Panc1 (cell line): ENCODE results near the gene TPST2. TPM values are rescaled to one million over a fixed set of nuclear protein-coding genes. Genes with fewer than 3 reads are reported as not detected.

Experiments used
- ATAC-seq: fragments of 200-7000 bp; cut with Tn5 transposase; 2 replicates; pipeline ENCODE4 v1.9.1; 2020; ENCODE audit warnings: mild to moderate bottlenecking, moderate library complexity
- BruUV-seq: library from RNA; stranded (reverse); fragments of 400-500 nt; replicated peaks from 2 replicates; lab custom pipeline; 2021; lab: Mats Ljungman, UMichigan
- CTCF ChIA-PET: fragments of 300-600 bp; sonication (Branson Sonifier 250); formaldehyde crosslinking; loops from one replicate; lab custom pipeline; 2022; ENCODE audit warnings: antibody characterized with exemption; lab: Charles Lee
- POLR2A ChIA-PET: fragments of 300-600 bp; sonication (Branson Sonifier 250); formaldehyde crosslinking; loops from one replicate; lab custom pipeline; 2022; ENCODE audit warnings: antibody characterized with exemption; lab: Charles Lee
- DNase-seq: peaks from one replicate; pipeline ENCODE4 v3.0.0-alpha.2; 2010; ENCODE audit warnings: low read depth, low spot score
- H3K27ac ChIP-seq: 2 replicates; pipeline ENCODE4 v1.5.1; 2011; ENCODE audit warnings: mild to moderate bottlenecking, low read length, inconsistent platforms
- H3K27me3 ChIP-seq: fragments of 200-500 bp; sonication (Bioruptor generic); 2 replicates; pipeline ENCODE4 v1.6.0; 2014; ENCODE audit warnings: low read length, inconsistent platforms; ENCODE audit not compliant: control insufficient read depth, insufficient read depth
- H3K36me3 ChIP-seq: fragments of 200-500 bp; sonication (Bioruptor generic); 2 replicates; pipeline ENCODE4 v1.5.1; 2014; ENCODE audit warnings: inconsistent platforms, mild to moderate bottlenecking, low read length, moderate library complexity; ENCODE audit not compliant: control insufficient read depth, insufficient read depth
- H3K4me1 ChIP-seq: 2 replicates; pipeline ENCODE4 v1.5.1; 2011; ENCODE audit warnings: inconsistent platforms, mild to moderate bottlenecking, low read length, moderate library complexity; ENCODE audit not compliant: control insufficient read depth, insufficient read depth
- H3K4me3 ChIP-seq, 2 experiments: 2 replicates each; pipeline ENCODE4 v1.5.1; 2011 to 2012; ENCODE audit warnings: low read depth in 2 of 2, low read length in 2 of 2, mild to moderate bottlenecking in 2 of 2, inconsistent platforms in 1 of 2, moderate library complexity in 1 of 2
- H3K9me3 ChIP-seq: fragments of 200-500 bp; sonication (Bioruptor generic); 2 replicates; pipeline ENCODE4 v1.5.1; 2014; ENCODE audit warnings: low read depth, mild to moderate bottlenecking, inconsistent platforms, low read length, moderate library complexity; ENCODE audit not compliant: control insufficient read depth, insufficient read depth
- CTCF ChIP-seq: fragments of 450-650 bp; IDR thresholded peaks from 2 replicates; pipeline ENCODE4 v1.5.1; 2017; ENCODE audit warnings: mild to moderate bottlenecking
- POLR2AphosphoS5 ChIP-seq: IDR thresholded peaks from 2 replicates; pipeline ENCODE4 v1.6.1; 2012; ENCODE audit warnings: mild to moderate bottlenecking, low read depth, low read length, moderate library complexity
- REST ChIP-seq, 2 experiments: IDR thresholded peaks; 2 replicates each; pipeline ENCODE4 v1.6.1; 2011 to 2012; ENCODE audit warnings: low read depth in 2 of 2, control low read depth in 1 of 2, low read length in 1 of 2, mild to moderate bottlenecking in 1 of 2, moderate library complexity in 1 of 2; ENCODE audit not compliant: insufficient read depth in 1 of 2
- SIN3A ChIP-seq: IDR thresholded peaks from 2 replicates; pipeline ENCODE4 v1.6.1; 2012; ENCODE audit warnings: low read depth, mild to moderate bottlenecking, low read length, moderate library complexity, borderline replicate concordance; ENCODE audit not compliant: insufficient read depth
- TCF7L2 ChIP-seq: IDR thresholded peaks from 2 replicates; pipeline ENCODE4 v1.6.1; 2011; ENCODE audit warnings: mild to moderate bottlenecking, low read depth, low read length, inconsistent platforms
- in situ Hi-C: cut with HindIII; loops from 2 replicates; pipeline ENCODE4 v1.10.0; 2016; ENCODE audit warnings: low sequenced_read_pairs, low pct_unique_long_range_greater_than_20kb
- intact Hi-C: fragments of 100-400 bp; cut with micrococcal nuclease; formaldehyde crosslinking; loops from one replicate; pipeline ENCODE4 v1.10.0; 2022; ENCODE audit not compliant: unreplicated experiment
- total RNA-seq: library from RNA; stranded (reverse); gene quantifications from one replicate; pipeline ENCODE4 v1.2.1, GENCODE V29; 2021; ENCODE audit not compliant: unreplicated experiment

Gene TPST2
- total RNA-seq, 1 experiment from 2014 or later, result 7.1 TPM

- BruUV-seq, result no TSS peak
- H3K4me1 ChIP-seq, result no peaks in the 10 kb centered on the region; the same call in 1 of the 2 replicates
- DNase-seq (no peak), ATAC-seq (no peak)
- H3K27me3 ChIP-seq, result no peaks in the 10 kb centered on the region
- H3K27ac ChIP-seq, result no peak overlapping the region
- no peak overlapping the region for H3K4me3 ChIP-seq
- TF ChIP-seq TCF7L2 (no peak), CTCF (no peak), REST (IDR thresholded peaks at IDR 0.05; ENCODE audit: insufficient read depth in 1 of 2, low read depth in 2 of 2, low read length in 1 of 2) (no peak), POLR2AphosphoS5 (no peak), SIN3A (no peak)
- no peaks in the 10 kb centered on the region for H3K9me3 ChIP-seq
- in situ Hi-C loops (no loop called here), intact Hi-C loops (no loop called here)
- CTCF ChIA-PET, result no interaction called here
- POLR2A ChIA-PET, result no interaction called here
- no peaks in the 10 kb centered on the region; the same call in 1 of the 2 replicates for H3K36me3 ChIP-seq
These were observed 4.7 kb downstream of the TPST2 start for GRCh38 chr22:26585104-26585790.

GRCh38 chr22:26584010-26584409 lies 5.9 kb downstream of the TPST2 start:
- H3K27me3 ChIP-seq, result no peaks in the 10 kb centered on the region
- no peak overlapping the region for H3K4me3 ChIP-seq
- no peak for DNase-seq
- ChIA-PET CTCF (no interaction called here), POLR2A (no interaction called here)
- no peaks in the 10 kb centered on the region for H3K9me3 ChIP-seq
- ATAC-seq, result no peak
- BruUV-seq, result no TSS peak
- no peaks in the 10 kb centered on the region; the same call in 1 of the 2 replicates for H3K4me1 ChIP-seq
- in situ Hi-C loops (no loop called here), intact Hi-C loops (no loop called here)
- no peak for TF ChIP-seq REST (IDR thresholded peaks at IDR 0.05; ENCODE audit: insufficient read depth in 1 of 2, low read depth in 2 of 2, low read length in 1 of 2)
- no peak for TF ChIP-seq SIN3A
- no peaks in the 10 kb centered on the region for H3K36me3 ChIP-seq
- no peak overlapping the region for H3K27ac ChIP-seq
